GM18502 (cell line): Measurements from ENCODE around the gene EVL.
A peak's percentile ranks its signal among the peaks of the same experiment; 100 is the strongest.

Source experiments
- ATAC-seq: cut with Tn5 transposase; IDR thresholded peaks from one replicate; pipeline ENCODE4 v1.9.1; 2021; ENCODE audit warnings: mild to moderate bottlenecking; ENCODE audit not compliant: unreplicated experiment, poor library complexity

The EVL gene

DNA sequence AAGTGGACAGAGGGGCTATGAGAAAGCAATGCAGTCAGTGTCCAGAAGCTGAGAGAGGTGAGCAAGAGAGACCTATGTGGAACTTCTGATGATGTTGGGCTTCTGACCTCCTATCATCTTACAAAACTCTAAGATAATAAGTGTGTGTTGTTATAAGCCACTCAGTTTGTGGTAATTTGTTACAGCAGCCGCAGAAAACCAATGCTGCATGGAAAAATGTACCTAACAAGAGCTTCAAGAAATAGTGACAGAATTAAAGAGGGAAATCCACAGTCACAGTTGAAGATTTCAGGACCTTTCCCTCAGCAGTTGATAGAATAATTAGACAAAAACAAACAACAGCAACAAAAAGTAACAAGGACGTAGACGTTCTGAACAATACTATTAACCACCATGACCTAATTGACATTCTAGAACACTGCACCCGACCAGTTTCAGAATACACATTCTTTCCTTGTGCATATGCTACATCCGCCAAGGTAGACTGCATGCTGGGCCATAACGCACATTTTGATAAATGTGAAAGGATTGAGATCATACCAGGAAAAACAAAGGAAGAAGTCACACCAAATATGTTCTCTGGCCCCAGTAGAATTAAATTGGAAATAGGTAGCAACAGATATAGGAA, 1.8 kb upstream of the EVL start:
- no peak for ATAC-seq

DNA sequence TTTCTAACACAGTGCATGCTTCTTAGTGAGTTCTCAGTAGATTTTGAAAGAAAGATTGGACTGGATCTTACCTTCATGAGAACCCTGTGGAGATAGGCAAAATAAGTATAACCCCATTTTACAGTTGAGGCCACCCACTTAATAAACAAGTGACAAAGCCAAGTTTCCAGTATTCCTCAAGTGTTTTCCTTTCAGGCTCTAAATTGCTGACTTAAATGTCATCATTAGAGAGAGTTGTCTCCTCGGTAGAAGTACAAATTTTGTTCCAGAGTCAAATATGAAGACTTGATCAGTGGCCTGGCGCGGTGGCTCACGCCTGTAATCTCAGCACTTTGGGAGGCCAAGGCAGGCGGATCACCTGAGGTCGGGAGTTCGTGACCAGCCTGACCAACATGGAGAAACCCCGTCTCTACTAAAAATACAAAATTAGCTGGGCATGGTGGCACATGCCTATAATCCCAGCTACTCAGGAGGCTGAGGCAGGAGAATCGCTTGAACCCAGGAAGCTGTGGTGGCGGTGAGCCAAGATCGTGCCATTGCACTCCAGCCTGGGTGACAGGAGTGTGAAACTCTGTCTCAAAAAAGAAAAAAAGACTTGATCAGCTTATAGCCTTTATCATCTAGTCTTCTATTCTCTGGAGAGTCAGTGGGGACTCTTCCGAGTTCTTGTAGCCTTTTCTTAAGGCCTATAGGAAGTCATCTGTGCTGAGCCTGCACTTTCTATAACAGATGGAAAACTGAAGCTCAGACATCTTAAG, 708 bp upstream of the EVL start:
- peak; percentile 3 for ATAC-seq

DNA sequence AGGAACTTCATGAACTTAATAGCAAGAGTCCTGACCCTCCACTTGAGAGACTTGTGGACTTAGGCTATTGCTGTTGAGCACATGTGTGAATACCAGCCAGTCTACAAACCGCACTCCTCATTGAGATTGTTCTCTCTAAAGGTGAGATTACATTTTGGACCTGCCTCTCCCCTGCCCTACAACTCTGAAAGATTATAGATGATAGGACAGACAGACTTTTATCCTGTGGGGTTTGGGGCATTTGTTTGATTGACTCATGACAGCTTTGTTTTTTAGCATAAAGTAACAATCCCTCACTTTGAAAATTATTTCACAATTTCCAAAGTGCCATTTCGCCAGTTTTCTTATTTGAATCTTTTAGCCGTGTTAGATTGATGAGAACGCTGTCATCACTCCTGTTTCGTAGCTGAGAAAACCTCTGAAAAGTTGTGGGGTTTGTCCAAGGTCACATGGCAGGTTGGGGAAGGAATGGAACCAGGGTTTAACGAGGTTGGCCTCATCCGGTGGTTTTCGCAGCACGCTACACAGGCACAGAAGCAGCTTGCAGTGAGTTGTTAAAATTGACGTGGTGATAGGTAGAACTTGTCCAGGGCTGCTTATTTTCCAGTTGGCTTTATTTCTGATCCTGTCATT, 836 bp downstream of the EVL start:
- ATAC-seq = peak; percentile 37

DNA sequence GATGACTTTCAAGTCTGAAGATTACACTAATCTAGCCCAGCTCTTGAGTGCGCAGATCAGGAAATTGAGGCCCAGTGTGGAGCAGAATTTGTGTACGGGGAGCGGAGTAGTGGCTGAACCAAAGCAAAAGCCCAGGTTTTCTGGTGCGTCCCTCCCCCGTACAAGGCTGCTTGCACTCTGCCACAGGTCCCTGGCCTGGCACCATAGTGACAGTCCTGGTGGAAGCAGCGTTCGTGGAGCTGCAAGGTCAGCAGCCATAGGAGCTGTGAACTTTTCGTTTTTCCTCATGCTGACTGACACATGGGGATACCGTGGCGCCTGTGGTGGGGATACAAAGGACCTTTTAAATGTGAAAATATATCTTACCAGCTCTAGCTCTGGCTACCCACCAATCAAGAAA, 1.7 kb downstream of the EVL start:
- ATAC-seq = no peak

DNA sequence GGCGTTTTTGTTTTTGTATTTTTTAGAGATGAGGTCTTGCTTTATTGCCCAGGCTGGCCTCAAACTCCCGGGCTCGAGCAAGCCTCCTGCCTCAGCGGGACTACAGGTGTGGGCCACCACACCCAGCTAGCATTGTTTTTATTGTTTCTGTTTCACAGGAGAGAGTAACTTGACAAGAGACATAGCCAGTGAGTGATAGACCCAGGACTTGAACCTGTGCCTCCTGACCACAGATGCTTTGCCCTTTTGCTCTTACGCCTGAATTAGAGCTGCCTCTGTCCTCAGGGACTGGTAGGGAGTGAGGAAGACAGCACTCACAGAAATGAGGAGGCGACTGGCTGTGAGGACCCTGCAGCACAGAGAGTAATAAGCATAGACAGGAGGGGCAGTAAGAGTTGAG, 2.3 kb downstream of the EVL start:
- ATAC-seq = no peak

DNA sequence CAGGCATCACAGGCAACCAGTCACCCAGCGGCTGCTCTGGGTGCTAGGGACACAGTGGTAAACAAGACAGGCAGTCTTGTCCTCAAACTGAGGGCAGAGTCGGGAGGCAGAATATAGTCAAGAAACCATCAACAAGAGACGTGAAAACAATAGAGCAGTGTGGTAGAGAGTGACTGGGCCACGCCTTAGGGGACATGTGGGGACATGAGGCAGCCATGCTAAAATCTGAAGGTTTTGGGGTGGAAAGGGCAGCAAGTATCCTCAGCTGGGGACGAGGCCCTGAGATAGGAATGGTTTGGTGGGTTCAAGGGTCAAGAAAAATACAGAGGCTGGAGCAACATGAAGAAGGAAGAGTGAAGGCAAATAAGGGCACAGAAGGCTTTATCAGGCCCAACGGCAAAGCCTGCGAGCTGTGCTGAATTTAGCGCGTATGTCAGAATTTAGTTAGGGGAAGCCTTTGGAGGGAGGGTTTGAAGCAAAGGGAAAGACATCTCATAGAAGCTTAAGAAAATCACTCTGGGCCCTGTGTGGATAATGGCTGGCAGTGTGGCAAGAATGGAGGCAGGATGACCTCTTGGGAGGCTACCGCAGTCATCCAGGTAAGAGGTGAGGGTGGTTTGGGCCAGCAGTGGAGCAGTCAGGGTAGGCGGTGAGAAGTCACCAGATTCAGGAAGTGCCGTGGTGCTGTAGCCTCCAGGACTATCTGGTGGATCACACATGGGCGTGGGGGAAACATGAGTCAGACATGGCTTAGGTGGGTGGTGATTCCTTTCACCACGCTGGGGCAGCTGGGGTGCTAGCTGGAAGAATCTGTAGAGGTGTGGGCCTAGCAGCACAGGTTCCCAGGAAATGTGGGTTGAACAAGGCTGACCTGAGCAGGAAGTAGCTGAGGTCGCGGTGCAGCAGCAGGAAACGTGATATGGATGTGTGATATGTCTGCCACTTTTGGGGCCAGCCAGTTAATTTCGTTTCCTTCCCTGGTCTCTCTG, 3.0 kb downstream of the EVL start:
- ATAC-seq = peak; percentile 36

DNA sequence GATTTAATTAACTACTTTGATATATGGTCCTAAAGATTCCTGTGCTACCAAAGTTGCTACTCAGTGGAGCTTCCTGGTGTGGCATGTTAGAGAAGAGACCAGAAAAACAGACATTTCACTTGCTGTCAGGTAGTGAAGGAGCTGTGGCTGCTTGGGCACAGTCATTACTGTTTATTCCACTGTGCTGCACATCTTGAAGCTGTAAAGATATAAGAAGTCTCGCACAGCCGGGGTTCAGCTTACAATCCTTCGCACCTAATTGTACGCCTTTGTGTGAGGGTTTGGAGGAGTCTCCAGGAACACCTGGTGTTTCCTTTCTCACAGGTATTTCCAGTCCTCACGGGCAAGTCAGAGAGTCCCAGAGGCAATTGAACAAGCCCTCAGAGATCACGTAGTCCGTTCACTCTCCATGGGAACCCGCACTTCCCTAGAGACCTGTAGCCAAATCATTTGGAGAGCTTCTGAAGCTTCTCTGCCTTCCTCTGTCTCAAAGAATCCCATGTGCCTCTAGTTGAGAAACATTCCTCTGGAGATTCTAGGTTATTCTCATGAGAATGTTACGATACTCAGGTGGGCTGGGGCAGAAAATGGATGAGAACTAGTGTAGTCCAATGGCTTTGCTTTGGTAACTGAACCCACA, 4.1 kb downstream of the EVL start:
- no peak for ATAC-seq

DNA sequence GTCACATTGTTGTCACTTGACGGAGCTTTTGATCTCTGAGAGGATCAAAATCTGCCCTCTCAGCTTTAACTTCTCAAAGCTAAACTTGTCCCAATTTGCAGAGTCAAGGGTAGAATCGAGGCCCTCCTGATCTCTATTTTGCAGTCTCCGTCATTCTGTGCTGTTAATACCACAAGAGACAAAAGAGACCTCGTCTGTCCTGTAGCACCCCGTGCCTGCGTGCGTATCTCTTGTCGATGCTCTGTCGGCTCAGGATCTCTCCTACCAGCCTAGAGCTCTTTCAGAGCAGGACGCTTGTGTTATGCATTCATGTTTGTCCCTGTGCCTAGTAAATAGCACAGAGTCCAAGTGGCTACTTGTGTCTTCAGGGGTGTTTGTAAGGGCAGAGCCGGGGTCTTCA, 5.1 kb downstream of the EVL start:
- ATAC-seq = no peak

DNA sequence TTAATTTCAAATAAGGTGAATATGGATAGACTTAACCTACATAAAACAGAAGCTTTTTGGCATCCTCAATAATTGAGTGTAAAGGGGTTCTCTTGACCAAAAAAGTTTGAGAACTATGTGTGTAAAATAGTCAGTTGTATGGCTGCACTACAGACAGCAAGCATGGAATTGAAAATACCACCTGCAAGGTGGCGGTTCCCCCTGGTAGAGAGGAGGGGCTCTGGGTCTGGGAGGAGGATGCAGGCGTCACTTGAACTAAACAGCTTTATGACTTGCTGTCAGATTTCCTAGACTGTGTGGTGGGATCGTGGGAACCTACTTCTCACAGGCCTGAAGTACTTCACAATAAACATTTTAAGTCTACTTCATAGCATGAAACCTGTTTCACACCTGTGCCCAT, 6.3 kb downstream of the EVL start:
- no peak for ATAC-seq

DNA sequence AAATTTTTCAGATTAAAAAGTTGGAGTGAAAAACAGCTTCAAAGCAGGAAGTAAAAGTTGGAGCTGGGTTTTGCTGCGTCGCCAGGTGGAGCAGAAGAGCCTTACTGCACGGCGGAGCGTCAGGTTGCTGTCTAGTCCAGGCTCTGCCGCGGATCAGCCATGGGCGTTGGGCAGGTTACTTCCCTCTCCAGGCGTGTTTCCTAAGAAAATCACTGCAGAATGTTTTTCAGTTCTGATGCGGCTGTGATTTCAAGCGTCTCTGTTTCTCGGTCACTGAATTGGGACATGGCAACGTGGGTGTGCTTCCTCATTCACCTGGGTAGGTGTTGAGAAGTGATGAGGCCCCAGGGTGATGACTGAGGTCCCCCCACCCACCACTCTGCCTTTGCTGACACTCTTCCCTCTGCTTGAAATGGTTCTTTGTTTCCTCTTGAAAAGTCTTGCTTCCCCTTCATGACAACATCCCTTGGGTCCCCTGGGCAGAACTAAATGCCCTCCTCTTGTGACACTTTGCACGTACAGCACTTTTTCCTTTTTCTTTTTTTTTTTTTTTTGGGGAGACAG, 7.6 kb downstream of the EVL start:
- ATAC-seq = peak; percentile 33

DNA sequence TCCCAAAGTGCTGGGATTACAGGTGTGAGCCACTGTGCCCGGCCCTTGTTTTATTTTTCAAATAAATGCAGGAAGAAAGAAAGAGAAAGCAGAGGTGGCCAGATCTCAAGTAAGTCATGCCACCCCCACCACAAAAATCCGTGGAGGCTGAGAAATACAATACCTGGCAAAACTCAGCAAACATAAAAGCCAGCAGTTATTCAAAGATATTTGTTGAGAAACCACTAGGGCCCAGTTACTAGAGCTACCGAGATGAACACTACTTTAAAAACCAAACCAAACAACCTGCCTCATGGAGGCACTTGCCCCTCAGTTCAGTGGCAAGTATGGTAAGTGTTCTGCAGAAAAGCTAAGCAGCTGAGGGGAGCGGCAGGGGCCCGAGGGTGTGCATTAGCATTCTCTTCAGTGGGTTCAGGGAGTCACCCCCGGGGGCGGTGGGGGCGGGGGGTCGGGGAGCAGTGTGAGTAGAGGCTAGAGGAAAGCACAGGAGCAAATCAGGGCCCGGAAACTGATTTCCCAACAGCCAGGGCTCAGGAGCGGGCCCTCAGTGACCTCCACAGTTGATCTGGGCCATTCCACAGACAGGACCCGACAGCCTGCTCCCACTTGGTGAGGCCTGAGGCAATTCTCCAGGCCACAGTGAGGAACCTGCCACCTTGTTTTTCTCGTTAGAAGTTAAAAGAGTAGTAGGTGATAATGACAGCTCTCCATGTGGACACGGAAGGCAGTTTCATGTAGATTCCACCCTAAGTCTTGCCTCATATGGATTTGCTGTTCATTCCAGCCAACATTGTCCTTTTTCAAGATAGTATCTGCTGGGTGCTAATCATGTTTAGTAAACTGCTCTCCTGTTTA, 8.6 kb downstream of the EVL start:
- ATAC-seq = no peak

DNA sequence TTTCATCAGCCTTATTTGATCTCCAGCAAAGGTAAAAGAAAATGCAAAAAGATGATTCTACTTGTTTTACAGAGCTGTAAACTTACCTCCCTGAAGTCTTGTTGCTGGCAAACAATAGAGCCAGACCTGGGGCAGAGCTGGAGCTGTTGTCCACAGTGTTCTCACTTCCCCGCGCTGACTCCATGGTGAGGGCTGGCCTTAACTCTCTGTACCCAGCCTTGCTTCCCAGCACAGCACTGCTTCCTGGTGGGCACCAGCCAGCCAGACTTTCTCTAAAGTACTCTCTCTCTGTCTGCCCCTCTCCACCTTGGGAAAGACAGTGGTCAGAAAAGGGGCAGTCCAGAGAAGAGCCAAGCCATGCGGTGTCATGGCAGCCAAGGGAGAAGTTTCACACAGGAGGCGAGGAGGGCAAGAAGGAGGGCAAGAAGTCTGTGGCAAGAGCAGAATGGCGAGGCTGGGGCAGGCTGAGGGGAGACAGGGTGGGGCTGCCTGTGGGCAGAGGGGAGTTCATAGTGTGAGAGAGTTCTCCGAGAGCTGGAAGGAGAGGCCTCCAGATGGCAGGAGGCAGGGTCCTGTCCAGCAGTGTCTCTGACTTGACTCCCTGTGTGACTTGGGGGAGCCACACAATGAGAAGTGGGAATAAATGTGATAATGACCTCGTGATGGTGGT, 9.3 kb downstream of the EVL start:
- no peak for ATAC-seq

DNA sequence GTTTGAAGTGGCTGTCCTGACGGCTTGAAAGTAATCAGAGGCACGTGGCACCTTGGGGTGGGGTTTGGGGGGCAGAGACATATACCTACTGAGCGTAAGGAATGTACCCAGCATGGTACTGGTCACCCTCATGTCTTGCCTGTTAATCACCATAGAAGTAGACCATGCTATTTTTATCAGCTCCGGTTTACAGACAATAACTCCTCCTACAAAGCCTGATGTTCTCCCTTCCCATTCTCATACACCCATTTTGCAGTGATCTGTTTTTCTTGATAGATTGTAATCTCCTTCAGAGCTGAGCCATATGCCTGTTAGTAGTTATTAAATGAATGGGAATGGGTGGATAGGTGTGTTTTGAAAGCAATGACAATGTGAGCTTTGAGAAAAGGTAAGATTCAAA, 10.5 kb downstream of the EVL start:
- ATAC-seq = no peak

DNA sequence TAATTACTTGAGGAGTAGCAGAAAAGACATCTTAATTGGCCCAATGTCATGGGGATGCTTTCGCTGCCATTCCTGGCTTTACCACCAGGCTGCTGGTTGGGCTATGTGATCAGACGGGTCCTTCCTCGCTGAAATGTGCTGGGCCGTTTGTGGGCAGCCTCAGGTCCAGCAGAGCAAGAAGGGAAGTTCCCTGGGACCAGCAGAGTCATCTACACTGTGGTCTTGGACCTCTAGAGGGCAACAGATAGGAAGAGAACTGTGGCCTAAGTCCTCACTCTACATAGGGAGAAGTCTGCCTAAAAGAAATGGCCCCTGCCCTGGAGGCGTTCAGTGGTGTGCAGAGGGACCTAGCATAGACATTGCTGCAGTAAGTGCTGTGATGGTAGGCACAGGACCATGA, 10.9 kb downstream of the EVL start:
- ATAC-seq = peak; percentile 32

DNA sequence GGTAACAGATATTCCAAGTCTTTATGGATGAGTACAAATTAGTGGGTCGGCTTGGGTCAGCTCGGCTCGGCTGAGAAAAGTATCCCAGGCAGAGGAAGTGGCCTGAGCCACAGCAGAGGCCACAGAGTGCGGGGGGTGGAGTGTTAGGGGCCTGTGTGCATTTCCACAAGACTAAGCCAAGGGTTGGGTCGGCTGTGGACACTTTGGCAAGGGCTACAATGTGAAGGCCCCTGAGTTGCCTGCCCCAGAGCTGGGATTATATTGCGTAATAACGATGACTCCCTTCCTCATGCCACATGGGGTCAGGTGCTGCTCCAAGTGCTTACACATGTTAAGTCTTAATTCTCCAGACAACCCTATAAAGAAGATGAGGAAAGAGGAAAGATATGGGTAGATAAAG, 11.4 kb downstream of the EVL start:
- ATAC-seq = no peak

DNA sequence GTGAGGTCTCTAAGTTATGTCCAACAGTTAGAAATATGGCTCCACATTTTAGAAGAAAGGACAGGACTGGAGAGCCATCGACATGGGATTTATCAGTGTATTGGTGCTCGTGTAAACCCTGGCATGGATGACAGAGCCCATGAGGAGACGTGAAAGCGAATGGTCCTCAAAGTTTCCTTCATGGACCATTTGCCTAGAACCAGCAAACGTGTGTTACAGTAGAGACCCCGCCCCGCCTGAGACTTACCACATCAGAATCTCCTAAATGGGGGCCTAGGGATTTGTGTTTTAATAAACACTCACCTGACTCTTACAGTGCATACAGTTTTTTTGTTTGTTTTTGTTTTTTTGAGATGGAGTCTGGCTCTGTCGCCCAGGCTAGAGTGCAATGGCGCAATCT, 12.2 kb downstream of the EVL start:
- ATAC-seq = no peak

DNA sequence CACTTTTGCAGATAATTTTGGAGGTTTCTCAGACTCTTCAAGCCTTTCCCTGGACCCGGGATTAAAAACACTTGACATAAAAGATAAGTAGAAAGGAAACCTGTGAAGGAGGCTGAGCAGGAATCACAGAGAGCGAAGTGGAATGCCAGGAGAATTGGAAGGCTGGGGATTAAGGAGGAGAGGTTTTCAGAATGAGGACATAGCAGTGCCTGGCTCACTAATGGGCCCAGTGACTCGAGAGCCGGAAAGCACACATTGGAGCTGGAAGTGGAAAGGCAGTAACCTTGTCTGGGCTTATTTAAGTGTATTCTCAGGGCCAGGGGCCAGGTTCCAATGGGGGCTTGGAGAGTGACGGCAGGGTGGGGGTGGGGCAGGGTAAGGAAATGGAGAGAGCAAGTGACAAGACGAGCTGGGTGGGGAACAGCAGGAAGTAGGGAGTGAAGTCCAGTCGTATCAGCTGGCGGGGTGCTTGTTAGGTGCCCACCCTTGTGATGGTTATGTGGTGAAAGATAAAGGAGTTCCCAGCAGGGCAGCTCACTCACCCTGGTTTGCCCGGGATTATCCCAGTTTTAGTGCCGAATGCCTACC, 13.1 kb downstream of the EVL start:
- no peak for ATAC-seq
